IPS-18a (cell line): Measurements from ENCODE around the gene CDH4.

Experiments
- H3K27ac ChIP-seq: one replicate; pipeline ENCODE4 v1.5.1; 2013; ENCODE audit warnings: low read length
- H3K27me3 ChIP-seq: one replicate; pipeline ENCODE4 v1.6.1; 2013; ENCODE audit warnings: mild to moderate bottlenecking, low read length; ENCODE audit not compliant: control insufficient read depth, insufficient read depth
- H3K36me3 ChIP-seq: one replicate; pipeline ENCODE4 v1.6.1; 2013; ENCODE audit warnings: low read depth, low read length; ENCODE audit not compliant: control insufficient read depth
- H3K4me1 ChIP-seq: one replicate; pipeline ENCODE4 v1.6.1; 2013; ENCODE audit warnings: low read depth, low read length; ENCODE audit not compliant: control insufficient read depth
- H3K4me3 ChIP-seq: one replicate; pipeline ENCODE4 v1.5.1; 2013; ENCODE audit warnings: low read length
- H3K9ac ChIP-seq: one replicate; pipeline ENCODE4 v1.6.1; 2013; ENCODE audit warnings: mild to moderate bottlenecking, low read length, moderate library complexity
- H3K9me3 ChIP-seq: one replicate; pipeline ENCODE4 v1.6.1; 2013; ENCODE audit warnings: low read depth, low read length; ENCODE audit not compliant: control insufficient read depth

The CDH4 gene

GRCh38 chr20:61933481-61933950 is 681.5 kb downstream of the CDH4 start:
- no peaks in the 10 kb centered on the region for H3K9me3 ChIP-seq
- no peak overlapping the region for H3K9ac ChIP-seq
- H3K36me3 ChIP-seq, result no peaks in the 10 kb centered on the region
- no peak overlapping the region for H3K27ac ChIP-seq
- peaks cover 3% of the 10 kb centered on the region for H3K4me1 ChIP-seq
- no peak overlapping the region for H3K4me3 ChIP-seq
- H3K27me3 ChIP-seq, result no peaks in the 10 kb centered on the region

GRCh38 chr20:61933951-61934715 is 682.1 kb downstream of the CDH4 start:
- Histone ChIP-seq H3K36me3 (no peaks in the 10 kb centered on the region), H3K4me1 (peaks cover 3% of the 10 kb centered on the region), H3K9ac (no peak overlapping the region), H3K4me3 (no peak overlapping the region), H3K27ac (no peak overlapping the region), H3K27me3 (no peaks in the 10 kb centered on the region), H3K9me3 (no peaks in the 10 kb centered on the region)

GRCh38 chr20:61934716-61935530 is 682.9 kb downstream of the CDH4 start:
- Histone ChIP-seq H3K4me1 (peaks cover 3% of the 10 kb centered on the region), H3K36me3 (no peaks in the 10 kb centered on the region), H3K27ac (no peak overlapping the region), H3K27me3 (no peaks in the 10 kb centered on the region), H3K4me3 (no peak overlapping the region), H3K9me3 (no peaks in the 10 kb centered on the region), H3K9ac (no peak overlapping the region)

- Histone ChIP-seq H3K36me3 (no peaks in the 10 kb centered on the region), H3K9ac (no peak overlapping the region), H3K4me3 (no peak overlapping the region), H3K27me3 (no peaks in the 10 kb centered on the region), H3K4me1 (peaks cover 3% of the 10 kb centered on the region), H3K27ac (no peak overlapping the region), H3K9me3 (no peaks in the 10 kb centered on the region)
Measured at GRCh38 chr20:61935926-61936700, 684.1 kb downstream of the CDH4 start.

- Histone ChIP-seq H3K9ac (no peak overlapping the region), H3K27me3 (no peaks in the 10 kb centered on the region), H3K9me3 (no peaks in the 10 kb centered on the region), H3K36me3 (no peaks in the 10 kb centered on the region), H3K27ac (no peak overlapping the region), H3K4me1 (peaks cover 3% of the 10 kb centered on the region), H3K4me3 (no peak overlapping the region)
Measured at GRCh38 chr20:61936701-61937131, 684.7 kb downstream of the CDH4 start.

- peaks cover 3% of the 10 kb centered on the region for H3K4me1 ChIP-seq
- no peaks in the 10 kb centered on the region for H3K36me3 ChIP-seq
- H3K9ac ChIP-seq, result no peak overlapping the region
- H3K4me3 ChIP-seq, result no peak overlapping the region
- H3K27me3 ChIP-seq, result no peaks in the 10 kb centered on the region
- H3K27ac ChIP-seq, result no peak overlapping the region
- no peaks in the 10 kb centered on the region for H3K9me3 ChIP-seq
Measured at GRCh38 chr20:61937146-61937962, 685.3 kb downstream of the CDH4 start.

GRCh38 chr20:61937963-61938838 is 686.1 kb downstream of the CDH4 start:
- H3K4me3 ChIP-seq, result no peak overlapping the region
- no peaks in the 10 kb centered on the region for H3K36me3 ChIP-seq
- H3K27ac ChIP-seq, result no peak overlapping the region
- H3K9ac ChIP-seq, result no peak overlapping the region
- peaks cover 3% of the 10 kb centered on the region for H3K4me1 ChIP-seq
- no peaks in the 10 kb centered on the region for H3K9me3 ChIP-seq
- H3K27me3 ChIP-seq, result no peaks in the 10 kb centered on the region

GRCh38 chr20:61938839-61939690 is 687.0 kb downstream of the CDH4 start:
- peaks cover 3% of the 10 kb centered on the region for H3K4me1 ChIP-seq
- H3K36me3 ChIP-seq, result no peaks in the 10 kb centered on the region
- no peaks in the 10 kb centered on the region for H3K9me3 ChIP-seq
- H3K9ac ChIP-seq, result no peak overlapping the region
- no peak overlapping the region for H3K27ac ChIP-seq
- no peaks in the 10 kb centered on the region for H3K27me3 ChIP-seq
- no peak overlapping the region for H3K4me3 ChIP-seq

- Histone ChIP-seq H3K4me3 (no peak overlapping the region), H3K27me3 (no peaks in the 10 kb centered on the region), H3K9me3 (no peaks in the 10 kb centered on the region), H3K27ac (no peak overlapping the region), H3K4me1 (no peaks in the 10 kb centered on the region), H3K36me3 (no peaks in the 10 kb centered on the region), H3K9ac (no peak overlapping the region)
Measured at GRCh38 chr20:61939691-61940360, 687.8 kb downstream of the CDH4 start.
